Measurements from ENCODE around the gene HDGFL2. TPM values are rescaled to one million over a fixed set of nuclear protein-coding genes. Genes with fewer than 3 reads are reported as not detected.

Gene HDGFL2
- total RNA-seq, 1 donor from 2014 or later = 44.8 TPM

GRCh38 chr19:4496304-4496703, 24.2 kb downstream of the HDGFL2 start:
- no peak for FAIRE-seq
- no peak for DNase-seq (ENCODE audit: low spot score in 2 of 2)

DNA sequence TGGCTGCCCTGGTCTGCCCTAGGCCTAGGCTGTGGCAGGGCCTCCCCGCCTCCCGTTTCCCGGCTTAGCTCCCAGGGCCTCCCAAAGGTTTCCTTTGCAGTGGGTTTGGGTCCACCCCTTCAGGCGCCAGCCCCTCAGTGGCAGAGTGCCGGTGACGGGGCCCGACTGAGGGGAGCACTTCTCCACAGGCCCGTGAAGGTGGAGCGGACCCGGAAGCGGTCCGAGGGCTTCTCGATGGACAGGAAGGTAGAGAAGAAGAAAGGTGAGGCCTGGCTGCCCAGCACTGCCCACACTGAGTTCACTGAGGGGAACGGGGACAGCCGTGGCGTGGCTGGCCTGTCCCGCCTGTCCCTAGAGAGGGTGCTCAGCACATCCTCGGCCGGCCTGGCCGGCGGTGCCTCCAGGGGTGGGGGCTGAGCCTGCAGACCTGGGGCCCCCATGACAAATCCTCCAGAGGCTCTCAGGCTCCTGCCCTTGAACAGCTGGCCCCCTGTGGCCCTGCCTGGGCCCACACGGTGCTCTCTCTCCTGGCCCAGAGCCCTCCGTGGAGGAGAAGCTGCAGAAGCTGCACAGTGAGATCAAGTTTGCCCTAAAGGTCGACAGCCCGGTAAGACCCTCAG, 25.8 kb downstream of the HDGFL2 start:
- FAIRE-seq = no peak
- no peak for DNase-seq (ENCODE audit: low spot score in 2 of 2)

DNA sequence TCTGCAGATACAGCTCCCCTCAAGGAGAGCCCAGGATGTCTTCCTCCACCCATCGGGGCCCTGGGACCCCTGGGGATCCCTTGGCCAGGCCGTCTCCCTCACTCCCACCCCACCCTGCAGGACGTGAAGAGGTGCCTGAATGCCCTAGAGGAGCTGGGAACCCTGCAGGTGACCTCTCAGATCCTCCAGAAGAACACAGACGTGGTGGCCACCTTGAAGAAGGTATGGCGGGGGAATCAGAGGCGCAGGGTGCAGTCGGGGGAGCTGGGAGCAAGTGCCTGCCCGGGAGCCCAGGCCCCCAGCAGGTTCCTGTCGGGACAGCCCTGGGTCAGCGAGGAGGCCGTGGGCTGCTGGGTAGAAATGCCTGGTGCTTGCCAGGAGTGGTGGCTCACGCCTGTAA, 26.6 kb downstream of the HDGFL2 start:
- FAIRE-seq = no peak
- no peak for DNase-seq (ENCODE audit: low spot score in 2 of 2)

DNA sequence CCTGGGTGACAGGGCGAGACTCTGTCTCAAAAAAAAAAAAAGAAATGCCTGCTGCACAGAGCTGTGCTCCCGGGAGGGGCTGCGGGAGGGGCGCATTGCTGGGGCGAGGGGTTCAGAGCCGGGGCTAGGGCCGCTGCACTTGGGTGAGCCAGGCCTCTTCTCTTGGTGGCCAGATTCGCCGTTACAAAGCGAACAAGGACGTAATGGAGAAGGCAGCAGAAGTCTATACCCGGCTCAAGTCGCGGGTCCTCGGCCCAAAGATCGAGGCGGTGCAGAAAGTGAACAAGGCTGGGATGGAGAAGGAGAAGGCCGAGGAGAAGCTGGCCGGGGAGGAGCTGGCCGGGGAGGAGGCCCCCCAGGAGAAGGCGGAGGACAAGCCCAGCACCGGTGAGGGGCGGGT, 27.2 kb downstream of the HDGFL2 start:
- no peak for FAIRE-seq
- DNase-seq (ENCODE audit: low spot score in 2 of 2) = no peak

- FAIRE-seq (no peak), DNase-seq (ENCODE audit: low spot score in 2 of 2) (no peak)
Observed at GRCh38 chr19:4499855-4500254, 27.8 kb downstream of the HDGFL2 start.

GRCh38 chr19:4500841-4501591, 28.9 kb downstream of the HDGFL2 start:
- no peak for FAIRE-seq
- DNase-seq (ENCODE audit: low spot score in 2 of 2) = no peak

- FAIRE-seq (no peak), DNase-seq (ENCODE audit: low spot score in 2 of 2) (no peak)
Observed at GRCh38 chr19:4501691-4502090, 29.6 kb downstream of the HDGFL2 start.

- DNase-seq (ENCODE audit: low spot score in 2 of 2) = no peak
- no peak for FAIRE-seq
Observed at GRCh38 chr19:4502282-4503131, 30.4 kb downstream of the HDGFL2 start.

GRCh38 chr19:4503132-4503824, 31.2 kb downstream of the HDGFL2 start:
- FAIRE-seq = no peak
- no peak for DNase-seq (ENCODE audit: low spot score in 2 of 2)

DNA sequence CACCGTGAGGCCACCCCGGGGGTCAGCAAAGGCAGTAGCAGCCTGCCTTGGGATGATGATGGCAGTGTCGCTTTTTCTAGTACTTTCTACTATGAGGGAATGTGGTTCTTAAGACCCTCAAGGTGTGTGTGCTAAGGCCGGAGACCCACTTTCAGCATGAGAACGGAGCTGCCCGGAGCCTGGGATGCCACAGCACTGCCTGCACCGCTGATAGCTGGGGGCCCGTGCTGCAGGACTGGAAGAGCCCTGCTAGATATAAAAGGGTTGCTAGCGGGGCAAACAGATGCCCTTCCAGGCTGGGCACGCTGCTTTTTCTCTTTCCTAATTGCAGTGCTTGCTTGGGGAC, 31.7 kb downstream of the HDGFL2 start:
- FAIRE-seq (no peak), DNase-seq (ENCODE audit: low spot score in 2 of 2) (no peak)

GRCh38 chr19:4504297-4504701, 32.2 kb downstream of the HDGFL2 start:
- FAIRE-seq = no peak

DNA sequence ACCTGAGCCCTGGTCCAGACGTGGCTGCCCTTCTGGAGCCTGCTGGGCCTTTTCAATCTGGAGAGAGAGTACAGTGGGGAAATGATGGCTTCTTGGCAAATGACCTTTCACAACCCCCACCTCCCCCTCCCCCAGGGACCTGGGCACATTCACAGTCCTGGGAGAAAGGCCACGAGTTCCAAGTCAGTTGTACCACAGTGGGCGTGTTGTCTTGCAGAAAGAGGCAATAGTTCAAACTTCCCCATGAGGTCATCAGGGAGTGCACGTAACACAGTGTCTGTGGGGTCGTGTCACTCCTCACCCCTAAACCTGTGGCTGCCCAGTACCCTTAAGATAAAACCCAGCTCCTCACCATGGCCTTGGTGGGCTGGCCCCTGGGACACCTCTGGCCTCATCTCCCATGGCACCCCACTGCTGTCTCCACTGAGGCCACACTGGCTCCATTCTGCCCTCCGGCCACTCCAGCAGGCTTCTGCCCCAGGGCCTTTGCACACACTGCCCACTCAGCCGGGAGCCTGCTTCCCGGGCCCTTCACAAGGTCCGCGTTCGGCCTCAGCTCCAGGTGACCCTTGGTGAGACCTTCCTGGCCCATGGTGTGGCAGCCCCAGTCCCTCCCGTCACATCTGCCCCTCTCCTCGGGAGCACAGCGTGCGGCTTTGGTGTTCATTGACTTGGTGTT, 32.9 kb downstream of the HDGFL2 start:
- DNase-seq (ENCODE audit: low spot score in 2 of 2) (no peak), FAIRE-seq (no peak)

More at GRCh38 chr19:4504297-4504701, 32.2 kb downstream of the HDGFL2 start:
- no peak for DNase-seq (ENCODE audit: low spot score in 2 of 2)

DNA sequence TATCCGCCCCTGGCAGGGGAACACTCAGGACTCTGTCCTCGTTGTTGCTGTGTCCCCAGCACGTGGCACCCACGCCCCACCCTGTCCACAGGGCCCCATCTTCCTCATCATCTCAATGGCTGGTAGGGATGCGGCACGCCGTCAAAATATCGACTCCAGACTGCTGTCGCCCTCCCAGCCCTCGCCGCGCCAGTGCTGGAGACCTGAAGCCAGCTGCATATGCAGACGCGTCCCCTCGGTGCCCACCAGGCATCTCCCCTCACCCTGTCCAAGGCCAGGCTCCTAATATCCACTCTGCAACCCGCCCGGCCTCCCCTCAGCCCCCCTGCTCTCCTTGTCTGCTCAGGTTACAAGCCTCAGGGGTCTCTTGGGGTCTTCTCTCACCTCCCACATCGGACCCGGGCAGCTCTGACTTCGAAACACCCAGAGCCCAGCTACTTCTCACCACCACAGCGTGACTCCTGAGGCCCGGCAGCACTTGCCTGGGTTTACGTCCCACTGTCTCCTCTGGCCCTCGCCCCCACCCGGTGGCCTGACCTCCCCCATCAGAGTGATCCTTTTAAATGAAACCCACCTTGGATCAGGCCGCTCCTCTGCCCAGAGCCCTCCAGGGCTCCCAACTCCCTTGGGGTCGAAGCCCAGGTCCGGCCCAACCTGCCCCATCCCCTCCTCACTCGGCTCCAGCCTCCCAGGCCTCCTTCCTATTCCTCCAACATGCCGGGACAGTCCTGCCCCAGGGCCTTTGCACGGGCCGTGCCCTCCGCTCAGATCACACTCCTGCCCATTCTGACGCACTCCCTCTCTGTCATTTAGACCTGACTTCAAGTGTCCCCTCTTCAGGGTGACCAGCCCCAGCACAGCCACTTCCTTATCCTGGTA, 33.7 kb downstream of the HDGFL2 start:
- FAIRE-seq = no peak
- no peak for DNase-seq (ENCODE audit: low spot score in 2 of 2)

- DNase-seq (ENCODE audit: low spot score in 2 of 2) = no peak
- no peak for FAIRE-seq
Observed at GRCh38 chr19:4506449-4507149, 34.5 kb downstream of the HDGFL2 start.

GRCh38 chr19:4507150-4507452, 35.0 kb downstream of the HDGFL2 start:
- FAIRE-seq (no peak), DNase-seq (ENCODE audit: low spot score in 2 of 2) (no peak)

DNA sequence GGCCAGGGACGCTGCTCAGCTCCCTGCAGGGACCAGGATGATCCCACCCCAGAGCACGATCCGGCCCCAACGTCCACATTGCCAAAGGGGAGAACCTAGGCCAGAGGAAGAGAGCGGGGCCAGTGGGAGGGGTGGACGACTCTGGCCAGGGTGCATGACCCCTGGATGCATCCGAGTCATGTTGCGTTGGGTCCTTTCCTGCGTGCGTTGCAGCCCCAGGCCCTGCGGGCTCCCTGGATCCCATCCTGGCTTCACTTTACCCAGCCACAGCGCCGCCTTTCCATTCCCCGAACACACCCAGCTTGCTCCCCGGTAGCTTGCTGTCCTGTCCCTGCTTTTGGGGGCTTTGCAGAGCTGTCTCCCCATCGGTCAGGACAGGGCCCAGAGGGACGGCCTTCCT, 35.7 kb downstream of the HDGFL2 start:
- FAIRE-seq (no peak), DNase-seq (ENCODE audit: low spot score in 2 of 2) (no peak)

GRCh38 chr19:4508698-4509097, 36.6 kb downstream of the HDGFL2 start:
- DNase-seq (ENCODE audit: low spot score in 2 of 2) (no peak), FAIRE-seq (no peak)

- DNase-seq (ENCODE audit: low spot score in 2 of 2) (no peak), FAIRE-seq (no peak)
Observed at GRCh38 chr19:4510435-4511255, 38.5 kb downstream of the HDGFL2 start.

Measured in frontal cortex (tissue), 4 donors.